GM12874 (cell line): Measurements from ENCODE around the gene FTL.

Experiments used
- CTCF ChIP-seq: IDR thresholded peaks from 2 replicates; pipeline ENCODE4 v1.5.1; 2011; ENCODE audit warnings: low read depth, mild to moderate bottlenecking, control low read depth, low read length, moderate library complexity; ENCODE audit not compliant: insufficient read depth

Gene FTL

GRCh38 chr19:48963371-48964204 is 1.5 kb upstream of the FTL start:
- no peak for TF ChIP-seq CTCF

GRCh38 chr19:48964205-48965039 is 687 bp upstream of the FTL start:
- no peak for TF ChIP-seq CTCF

- TF ChIP-seq CTCF: no peak
These were observed 864 bp downstream of the FTL start for GRCh38 chr19:48965806-48966540.

- no peak for TF ChIP-seq CTCF
These were observed 1.6 kb downstream of the FTL start for GRCh38 chr19:48966541-48967345.

GRCh38 chr19:48967346-48968178 is 2.5 kb downstream of the FTL start:
- no peak for TF ChIP-seq CTCF

GRCh38 chr19:48968179-48968661 is 3.1 kb downstream of the FTL start:
- TF ChIP-seq CTCF: no peak
